ENCODE data around the gene WDR44. TPM values are rescaled to one million over a fixed set of nuclear protein-coding genes. Genes with fewer than 3 reads are reported as not detected.

Gene WDR44
- total RNA-seq, 4 donors from 2014 or later, result 13.3 to 25.1 (median 17.5) TPM

DNA sequence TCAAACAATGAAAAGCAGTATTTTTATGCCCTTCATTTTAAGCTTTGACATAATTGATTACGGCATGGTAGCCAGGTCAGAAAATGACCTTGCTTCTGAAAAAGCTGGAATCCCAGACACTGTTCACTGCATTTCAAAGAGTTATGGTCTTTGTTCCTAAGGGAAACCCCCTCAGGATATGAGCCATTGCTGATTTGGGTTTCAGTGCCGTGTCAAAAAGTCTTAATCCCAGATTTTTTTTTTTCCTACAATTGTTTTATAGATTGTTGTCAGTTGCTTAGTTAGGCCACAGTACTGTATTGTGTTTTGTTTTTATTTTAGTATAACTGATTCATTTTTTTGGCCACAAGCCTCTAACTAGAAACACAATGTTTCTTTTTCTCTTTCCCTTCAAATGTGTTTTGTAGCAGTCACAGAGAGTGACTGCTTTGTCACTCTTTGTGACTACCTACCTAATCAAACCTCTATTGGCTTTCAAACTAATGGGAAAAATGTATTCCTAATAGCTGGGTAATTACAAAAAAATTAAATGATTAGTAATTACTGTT, 10.3 kb downstream of the WDR44 start:
- Histone ChIP-seq H3K9me3 (no peaks in the 10 kb centered on the region), H3K27me3 (no peaks in the 10 kb centered on the region), H3K4me1 (peaks cover 0 to 50% (median 3%) of the 10 kb centered on the region in 3 donors), H3K4me3 (no peak overlapping the region), H3K27ac (no peak overlapping the region), H3K36me3 (no peaks in the 10 kb centered on the region)
- intact Hi-C loops (cut with DNase I), result no loop called here
- TF ChIP-seq CTCF (IDR thresholded peaks at IDR 0.05) (no peak), POLR2A (IDR thresholded peaks at IDR 0.05) (no peak)
- 30 to 54% methylated on average over 2 of the region's 2 CpGs for WGBS, 2 donors
- DNase-seq, result no peak

- DNase-seq, result no peak
- H3K27me3 ChIP-seq, result no peaks in the 10 kb centered on the region
- H3K9me3 ChIP-seq, result no peaks in the 10 kb centered on the region
- H3K4me1 ChIP-seq, result peaks cover 0 to 24% (median 0%) of the 10 kb centered on the region in 3 donors
- no peaks in the 10 kb centered on the region for H3K36me3 ChIP-seq
- no peak overlapping the region for H3K27ac ChIP-seq
- WGBS, 2 donors, result 47 to 52% methylated on average over 3 of the region's 3 CpGs
- intact Hi-C loops (cut with DNase I), result no loop called here
- TF ChIP-seq CTCF (IDR thresholded peaks at IDR 0.05) (no peak), POLR2A (IDR thresholded peaks at IDR 0.05) (no peak)
- no peak overlapping the region for H3K4me3 ChIP-seq
Observed at GRCh38 chrX:118360429-118361125, 14.7 kb downstream of the WDR44 start.

- intact Hi-C loops (cut with DNase I), result no loop called here
- Histone ChIP-seq H3K36me3 (no peaks in the 10 kb centered on the region), H3K27me3 (no peaks in the 10 kb centered on the region), H3K4me1 (peaks cover 0 to 15% (median 0%) of the 10 kb centered on the region in 3 donors), H3K4me3 (no peak overlapping the region), H3K9me3 (no peaks in the 10 kb centered on the region), H3K27ac (no peak overlapping the region)
- no peak for DNase-seq
- no peak for TF ChIP-seq POLR2A (IDR thresholded peaks at IDR 0.05)
- TF ChIP-seq CTCF (IDR thresholded peaks at IDR 0.05), result no peak
Observed at GRCh38 chrX:118364261-118364660, 18.4 kb downstream of the WDR44 start.

DNA sequence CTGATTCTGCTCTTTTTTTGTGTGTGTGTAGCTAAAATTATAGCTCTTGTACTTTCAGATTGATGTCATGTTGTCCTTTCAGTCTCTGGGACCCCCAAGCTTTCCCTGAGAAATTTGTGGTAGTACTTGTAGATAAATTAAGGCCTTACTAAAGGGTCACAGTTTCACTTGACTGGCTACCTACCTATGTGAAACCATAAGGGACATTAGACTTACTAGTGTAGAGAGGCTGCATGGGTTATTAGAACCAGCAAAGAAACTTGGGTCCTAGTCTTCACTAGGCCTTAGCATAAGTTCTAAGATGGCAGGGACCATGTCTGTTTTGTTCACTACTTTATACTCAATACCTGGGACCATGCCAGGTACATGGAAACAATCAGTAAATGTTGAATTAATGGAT, 21.4 kb downstream of the WDR44 start:
- Histone ChIP-seq H3K4me1 (no peaks in the 10 kb centered on the region), H3K9me3 (no peaks in the 10 kb centered on the region), H3K27me3 (no peaks in the 10 kb centered on the region), H3K4me3 (no peak overlapping the region), H3K36me3 (no peaks in the 10 kb centered on the region), H3K27ac (no peak overlapping the region)
- DNase-seq, result no peak
- intact Hi-C loops (cut with DNase I), result no loop called here
- no peak for TF ChIP-seq CTCF (IDR thresholded peaks at IDR 0.05)
- TF ChIP-seq POLR2A (IDR thresholded peaks at IDR 0.05), result no peak

DNA sequence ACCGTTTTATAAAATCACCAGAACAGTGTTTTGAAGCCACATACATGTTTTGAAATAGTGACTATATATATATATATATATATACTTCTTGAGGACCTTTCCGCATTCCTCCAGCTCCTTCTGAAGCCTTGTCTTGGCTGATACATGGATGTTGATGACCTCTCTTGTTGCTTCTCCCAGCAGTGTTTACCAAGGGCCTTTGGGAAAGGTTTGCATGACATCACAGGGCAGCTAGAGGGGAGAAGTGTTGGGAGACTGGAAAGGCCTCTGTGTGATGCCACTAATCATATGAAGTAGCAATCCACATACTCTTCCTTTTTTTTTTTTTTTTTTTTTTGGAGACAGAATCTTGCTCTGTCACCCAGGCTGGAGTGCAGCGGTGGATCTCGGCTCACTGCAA, 22.5 kb downstream of the WDR44 start:
- H3K9me3 ChIP-seq, result no peaks in the 10 kb centered on the region
- TF ChIP-seq POLR2A (IDR thresholded peaks at IDR 0.05) (no peak), CTCF (IDR thresholded peaks at IDR 0.05) (no peak)
- 75 to 91% methylated on average over 2 of the region's 4 CpGs for WGBS, 2 donors

More for the DNA sequence above, 22.5 kb downstream of the WDR44 start:
- H3K36me3 ChIP-seq, result no peaks in the 10 kb centered on the region
- H3K27me3 ChIP-seq, result no peaks in the 10 kb centered on the region
- no peak overlapping the region for H3K4me3 ChIP-seq
- intact Hi-C loops (cut with DNase I), result no loop called here
- DNase-seq, result no peak
- no peak overlapping the region for H3K27ac ChIP-seq
- H3K4me1 ChIP-seq, result no peaks in the 10 kb centered on the region

Data from esophagus squamous epithelium (tissue), 5 donors.